ENCODE measurements around the gene USP46.

DNA sequence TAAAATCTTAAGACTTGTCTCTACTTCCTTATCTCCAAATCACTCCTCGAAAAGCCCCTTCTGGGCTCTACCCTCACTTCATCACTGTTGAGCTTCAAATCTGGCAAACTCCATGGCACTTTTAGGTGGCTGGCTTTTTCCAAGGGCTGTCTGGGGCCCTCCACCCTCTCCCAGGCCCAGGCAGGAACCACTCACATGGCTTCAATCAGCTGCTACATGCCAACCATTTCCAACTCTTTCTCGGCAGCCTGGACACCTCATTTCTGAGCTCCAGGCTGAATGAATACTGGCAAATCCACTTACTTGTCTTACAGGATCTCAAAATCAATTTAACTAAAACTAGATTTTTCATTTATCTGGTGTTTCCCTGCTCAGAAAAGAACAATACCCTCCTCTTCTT, 22.0 kb downstream of the USP46 start:
- no peak for TF ChIP-seq NR2C2 (CRISPR knock-in tag; IDR thresholded peaks at IDR 0.05)
- TF ChIP-seq ATF1 (CRISPR knock-in tag; IDR thresholded peaks at IDR 0.05): no peak
- TF ChIP-seq, protein P1, sequence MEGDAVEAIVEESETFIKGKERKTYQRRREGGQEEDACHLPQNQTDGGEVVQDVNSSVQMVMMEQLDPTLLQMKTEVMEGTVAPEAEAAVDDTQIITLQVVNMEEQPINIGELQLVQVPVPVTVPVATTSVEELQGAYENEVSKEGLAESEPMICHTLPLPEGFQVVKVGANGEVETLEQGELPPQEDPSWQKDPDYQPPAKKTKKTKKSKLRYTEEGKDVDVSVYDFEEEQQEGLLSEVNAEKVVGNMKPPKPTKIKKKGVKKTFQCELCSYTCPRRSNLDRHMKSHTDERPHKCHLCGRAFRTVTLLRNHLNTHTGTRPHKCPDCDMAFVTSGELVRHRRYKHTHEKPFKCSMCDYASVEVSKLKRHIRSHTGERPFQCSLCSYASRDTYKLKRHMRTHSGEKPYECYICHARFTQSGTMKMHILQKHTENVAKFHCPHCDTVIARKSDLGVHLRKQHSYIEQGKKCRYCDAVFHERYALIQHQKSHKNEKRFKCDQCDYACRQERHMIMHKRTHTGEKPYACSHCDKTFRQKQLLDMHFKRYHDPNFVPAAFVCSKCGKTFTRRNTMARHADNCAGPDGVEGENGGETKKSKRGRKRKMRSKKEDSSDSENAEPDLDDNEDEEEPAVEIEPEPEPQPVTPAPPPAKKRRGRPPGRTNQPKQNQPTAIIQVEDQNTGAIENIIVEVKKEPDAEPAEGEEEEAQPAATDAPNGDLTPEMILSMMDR (IDR thresholded peaks at IDR 0.05): no peak
- no peak for TF ChIP-seq RELA (CRISPR knock-in tag; IDR thresholded peaks at IDR 0.05; ENCODE audit: borderline replicate concordance)
- TF ChIP-seq ELF4 (CRISPR knock-in tag; IDR thresholded peaks at IDR 0.05; ENCODE audit: low read depth): no peak
- TF ChIP-seq TCF7 (CRISPR knock-in tag; IDR thresholded peaks at IDR 0.05; ENCODE audit: low read depth): no peak
